H1 (cell line): Measurements from ENCODE around the gene ERGIC3.

ENCODE experiments used
- ASH2L ChIP-seq: fragments of 200-600, 300-600 bp; sonication (generic); IDR thresholded peaks from one replicate; pipeline ENCODE4 v1.7.1; 2017; ENCODE audit warnings: low read length
- CBX8 ChIP-seq: fragments of 300-800, 300-1000 bp; sonication (generic); IDR thresholded peaks from 2 replicates; pipeline ENCODE4 v1.7.1; 2016; ENCODE audit warnings: low read depth, low read length, borderline replicate concordance
- MAX ChIP-seq: IDR thresholded peaks from 2 replicates; pipeline ENCODE4 v1.6.1; 2012; ENCODE audit warnings: inconsistent platforms
- RNF2 ChIP-seq: fragments of 200-900, 300-1000 bp; sonication (generic); IDR thresholded peaks from 2 replicates; pipeline ENCODE4 v1.7.1; 2016; ENCODE audit warnings: borderline replicate concordance, low read depth, mild to moderate bottlenecking, antibody characterized with exemption, low read length; ENCODE audit not compliant: poor library complexity, severe bottlenecking; ENCODE audit errors: missing control alignments
- TF ChIP-seq, protein P1 (sequence below), 3 experiments: IDR thresholded peaks; 1 replicate in 2 of 3; 2 replicates in 1 of 3; pipeline versions ENCODE4 v1.5.1 to v1.6.1; 2011; ENCODE audit warnings: low read length in 3 of 3, mild to moderate bottlenecking in 3 of 3, inconsistent platforms in 2 of 3, low read depth in 1 of 3, moderate library complexity in 1 of 3; ENCODE audit not compliant: insufficient read depth in 1 of 3; ENCODE audit errors: control extremely low read depth in 1 of 3

- TF ChIP-seq CBX8, result no peak
- TF ChIP-seq ASH2L, result no peak
- TF ChIP-seq, protein P1, sequence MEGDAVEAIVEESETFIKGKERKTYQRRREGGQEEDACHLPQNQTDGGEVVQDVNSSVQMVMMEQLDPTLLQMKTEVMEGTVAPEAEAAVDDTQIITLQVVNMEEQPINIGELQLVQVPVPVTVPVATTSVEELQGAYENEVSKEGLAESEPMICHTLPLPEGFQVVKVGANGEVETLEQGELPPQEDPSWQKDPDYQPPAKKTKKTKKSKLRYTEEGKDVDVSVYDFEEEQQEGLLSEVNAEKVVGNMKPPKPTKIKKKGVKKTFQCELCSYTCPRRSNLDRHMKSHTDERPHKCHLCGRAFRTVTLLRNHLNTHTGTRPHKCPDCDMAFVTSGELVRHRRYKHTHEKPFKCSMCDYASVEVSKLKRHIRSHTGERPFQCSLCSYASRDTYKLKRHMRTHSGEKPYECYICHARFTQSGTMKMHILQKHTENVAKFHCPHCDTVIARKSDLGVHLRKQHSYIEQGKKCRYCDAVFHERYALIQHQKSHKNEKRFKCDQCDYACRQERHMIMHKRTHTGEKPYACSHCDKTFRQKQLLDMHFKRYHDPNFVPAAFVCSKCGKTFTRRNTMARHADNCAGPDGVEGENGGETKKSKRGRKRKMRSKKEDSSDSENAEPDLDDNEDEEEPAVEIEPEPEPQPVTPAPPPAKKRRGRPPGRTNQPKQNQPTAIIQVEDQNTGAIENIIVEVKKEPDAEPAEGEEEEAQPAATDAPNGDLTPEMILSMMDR (IDR thresholded peaks at IDR 0.05; ENCODE audit: control extremely low read depth in 1 of 3, insufficient read depth in 1 of 3, low read depth in 1 of 3, low read length in 3 of 3), result no peak
- no peak for TF ChIP-seq MAX
- TF ChIP-seq RNF2, result no peak
Observed at GRCh38 chr20:35497780-35498189, 44.1 kb upstream of the ERGIC3 start.
